Esophagus muscularis mucosa (tissue), 4 donors: ENCODE results near the gene REXO4.
"Not testable (repeated sequence)": the region's sequence is repeated elsewhere in the genome, so short reads cannot be mapped to it uniquely, and the experiment has no call there.

ENCODE experiments used
- EP300 ChIP-seq: sonication (generic); formaldehyde crosslinking; IDR thresholded peaks from one replicate; pipeline ENCODE4 v1.6.1; 2017; ENCODE audit warnings: antibody characterized with exemption
- POLR2A ChIP-seq: fragments of 450-650 bp; IDR thresholded peaks from one replicate; pipeline ENCODE4 v1.6.1; 2017; ENCODE audit warnings: antibody characterized with exemption, moderate library complexity, mild to moderate bottlenecking, low read depth
- POLR2AphosphoS5 ChIP-seq, 2 donors: sonication (generic); formaldehyde crosslinking; IDR thresholded peaks; one replicate each; pipeline ENCODE4 v1.6.1; 2017; ENCODE audit warnings: antibody characterized with exemption in 2 of 2
- TF ChIP-seq, protein P1 (sequence below), 3 experiments: fragments of 200-600 bp in 2 of 3; fragments of 450-650 bp in 1 of 3; sonication (generic) in 2 of 3; IDR thresholded peaks; one replicate each; pipeline ENCODE4 v1.5.1; 2017 to 2019; ENCODE audit warnings: antibody characterized with exemption in 3 of 3, mild to moderate bottlenecking in 2 of 3, moderate library complexity in 1 of 3

DNA sequence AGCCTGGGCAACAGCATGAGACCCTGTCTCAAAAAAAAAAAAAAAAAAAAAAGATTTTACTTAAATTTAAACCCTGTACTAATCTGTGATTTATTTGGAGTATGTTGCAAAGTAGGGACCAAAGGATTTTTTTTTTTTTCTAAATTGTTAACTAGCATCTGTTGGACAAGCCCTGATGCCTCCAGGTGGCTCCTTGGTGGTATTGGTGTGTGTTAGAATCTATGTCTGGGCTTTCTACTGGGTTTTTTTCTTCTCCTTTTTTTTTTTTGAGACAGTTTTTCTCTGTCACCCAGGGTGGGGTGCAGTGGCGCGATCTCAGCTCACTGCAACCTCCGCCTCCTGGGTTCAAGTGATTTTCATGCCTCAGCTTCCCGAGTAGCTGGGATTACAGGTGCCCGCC is 34.1 kb upstream of the REXO4 start:
- TF ChIP-seq, protein P1, sequence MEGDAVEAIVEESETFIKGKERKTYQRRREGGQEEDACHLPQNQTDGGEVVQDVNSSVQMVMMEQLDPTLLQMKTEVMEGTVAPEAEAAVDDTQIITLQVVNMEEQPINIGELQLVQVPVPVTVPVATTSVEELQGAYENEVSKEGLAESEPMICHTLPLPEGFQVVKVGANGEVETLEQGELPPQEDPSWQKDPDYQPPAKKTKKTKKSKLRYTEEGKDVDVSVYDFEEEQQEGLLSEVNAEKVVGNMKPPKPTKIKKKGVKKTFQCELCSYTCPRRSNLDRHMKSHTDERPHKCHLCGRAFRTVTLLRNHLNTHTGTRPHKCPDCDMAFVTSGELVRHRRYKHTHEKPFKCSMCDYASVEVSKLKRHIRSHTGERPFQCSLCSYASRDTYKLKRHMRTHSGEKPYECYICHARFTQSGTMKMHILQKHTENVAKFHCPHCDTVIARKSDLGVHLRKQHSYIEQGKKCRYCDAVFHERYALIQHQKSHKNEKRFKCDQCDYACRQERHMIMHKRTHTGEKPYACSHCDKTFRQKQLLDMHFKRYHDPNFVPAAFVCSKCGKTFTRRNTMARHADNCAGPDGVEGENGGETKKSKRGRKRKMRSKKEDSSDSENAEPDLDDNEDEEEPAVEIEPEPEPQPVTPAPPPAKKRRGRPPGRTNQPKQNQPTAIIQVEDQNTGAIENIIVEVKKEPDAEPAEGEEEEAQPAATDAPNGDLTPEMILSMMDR (IDR thresholded peaks at IDR 0.05): not testable (repeated sequence)
- not testable (repeated sequence) for TF ChIP-seq POLR2A; POLR2AphosphoS5 (IDR thresholded peaks at IDR 0.05); EP300
